Left lung (tissue), 10 donors: ENCODE data around the gene HYI. TPM values are rescaled to one million over a fixed set of nuclear protein-coding genes. Genes with fewer than 3 reads are reported as not detected.

Experiments
- ATAC-seq: fragments of 200-7000 bp; cut with Tn5 transposase; one replicate; pipeline ENCODE4 v1.9.1; 2020; ENCODE audit warnings: moderate library complexity
- DNase-seq, 4 donors: peaks; one replicate each; pipeline ENCODE4 v3.0.0-alpha.2; 2013 to 2020
- H3K27ac ChIP-seq, 2 donors: fragments of 200-600 bp; sonication (generic) in 1 of 2; one replicate each; pipeline versions ENCODE4 v1.5.0 to v1.8.0; 2020 to 2021
- H3K27me3 ChIP-seq, 2 donors: fragments of 200-600 bp; sonication (generic) in 1 of 2; one replicate each; pipeline versions ENCODE4 v1.5.0 to v1.8.0; 2020 to 2021
- H3K36me3 ChIP-seq, 2 donors: fragments of 200-600 bp; sonication (generic) in 1 of 2; one replicate each; pipeline versions ENCODE4 v1.5.0 to v1.8.0; 2020 to 2021
- H3K4me1 ChIP-seq, 2 donors: fragments of 200-600 bp; one replicate each; pipeline ENCODE4 v1.8.0; 2021
- H3K4me3 ChIP-seq, 2 donors: fragments of 200-600 bp; sonication (generic) in 1 of 2; one replicate each; pipeline versions ENCODE4 v1.5.0 to v1.8.0; 2020 to 2021; ENCODE audit warnings: mild to moderate bottlenecking in 1 of 2
- H3K9me3 ChIP-seq, 2 donors: fragments of 200-600 bp; sonication (generic) in 1 of 2; one replicate each; pipeline versions ENCODE4 v1.5.0 to v1.8.0; 2020 to 2021
- intact Hi-C, 2 donors: fragments of 100-400 bp; cut with DNase I; formaldehyde crosslinking; loops; one replicate each; pipeline versions ENCODE4 v1.11.2 to v1.14.2; 2022
- polyA plus RNA-seq, 6 donors: library from polyadenylated mRNA; unstranded; fragments of 120-200 nt; gene quantifications; one replicate each; pipeline ENCODE4 v1.2.1, GENCODE V29; 2013; ENCODE audit not compliant: insufficient read length in 6 of 6
- total RNA-seq, 2 donors: library from RNA; stranded (reverse); fragmentation: NEBNext Ultra II Directional; extraction: Animal tissue kit (Norgen Biotek cat#: 25700); gene quantifications; one replicate each; pipeline ENCODE4 v1.2.1, GENCODE V29; 2021
- TF ChIP-seq, protein P1 (sequence below), 2 donors: fragments of 200-600 bp; sonication (generic) in 1 of 2; IDR thresholded peaks; one replicate each; pipeline versions ENCODE4 v1.5.0 to v1.8.0; 2021; ENCODE audit warnings: antibody characterized with exemption in 2 of 2
- donor health status: DM: no; HTN: yes; CAD: no.
- donor health status: DM: no; HTN: no; CAD: no.

Gene HYI
- total and polyA plus RNA-seq, 8 donors: 42.5 to 60.2 (median 48.9) TPM

DNA sequence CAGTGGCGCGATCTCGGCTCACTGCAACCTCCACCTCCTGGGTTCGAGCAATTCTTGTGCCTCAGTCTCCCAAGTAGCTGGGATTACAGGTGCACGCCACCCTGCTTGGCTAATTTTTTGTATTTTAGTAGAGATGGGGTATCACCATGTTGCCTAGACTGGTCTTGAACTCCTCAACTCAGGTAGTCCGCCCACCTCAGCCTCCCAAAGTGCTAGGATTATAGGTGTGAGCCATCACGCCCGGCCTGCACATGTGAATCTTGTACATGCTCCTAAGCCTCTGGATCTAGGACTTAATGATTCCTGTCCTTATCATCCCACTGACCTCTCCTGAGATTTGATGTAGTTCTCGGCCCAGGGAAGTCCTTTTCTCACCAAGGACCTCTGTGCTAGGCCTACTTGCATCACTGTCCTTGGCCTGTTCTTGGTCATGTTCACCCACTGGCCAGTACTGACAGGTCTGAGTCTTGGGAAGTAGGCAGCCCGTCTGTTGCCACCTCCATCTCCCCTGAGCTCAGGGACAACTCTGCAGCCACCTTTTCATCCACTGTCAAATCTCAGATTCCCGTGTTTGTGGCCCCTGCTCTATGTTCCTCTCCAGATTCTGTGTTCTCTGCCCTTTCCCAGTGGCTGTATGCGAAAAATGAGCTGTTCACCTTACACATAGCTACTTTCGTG, 9.4 kb downstream of the HYI start:
- intact Hi-C loops: no loop called here
- H3K27ac ChIP-seq: no peak overlapping the region
- H3K4me3 ChIP-seq: no peak overlapping the region
- H3K9me3 ChIP-seq: no peaks in the 10 kb centered on the region
- no peaks in the 10 kb centered on the region for H3K27me3 ChIP-seq
- no peaks in the 10 kb centered on the region for H3K4me1 ChIP-seq
- peak in 1 of 4 donors; percentile 20 for DNase-seq
- peaks cover 5 to 100% of the 10 kb centered on the region in 2 donors for H3K36me3 ChIP-seq
- TF ChIP-seq, protein P1, sequence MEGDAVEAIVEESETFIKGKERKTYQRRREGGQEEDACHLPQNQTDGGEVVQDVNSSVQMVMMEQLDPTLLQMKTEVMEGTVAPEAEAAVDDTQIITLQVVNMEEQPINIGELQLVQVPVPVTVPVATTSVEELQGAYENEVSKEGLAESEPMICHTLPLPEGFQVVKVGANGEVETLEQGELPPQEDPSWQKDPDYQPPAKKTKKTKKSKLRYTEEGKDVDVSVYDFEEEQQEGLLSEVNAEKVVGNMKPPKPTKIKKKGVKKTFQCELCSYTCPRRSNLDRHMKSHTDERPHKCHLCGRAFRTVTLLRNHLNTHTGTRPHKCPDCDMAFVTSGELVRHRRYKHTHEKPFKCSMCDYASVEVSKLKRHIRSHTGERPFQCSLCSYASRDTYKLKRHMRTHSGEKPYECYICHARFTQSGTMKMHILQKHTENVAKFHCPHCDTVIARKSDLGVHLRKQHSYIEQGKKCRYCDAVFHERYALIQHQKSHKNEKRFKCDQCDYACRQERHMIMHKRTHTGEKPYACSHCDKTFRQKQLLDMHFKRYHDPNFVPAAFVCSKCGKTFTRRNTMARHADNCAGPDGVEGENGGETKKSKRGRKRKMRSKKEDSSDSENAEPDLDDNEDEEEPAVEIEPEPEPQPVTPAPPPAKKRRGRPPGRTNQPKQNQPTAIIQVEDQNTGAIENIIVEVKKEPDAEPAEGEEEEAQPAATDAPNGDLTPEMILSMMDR (IDR thresholded peaks at IDR 0.05): no peak
- ATAC-seq: no peak

DNA sequence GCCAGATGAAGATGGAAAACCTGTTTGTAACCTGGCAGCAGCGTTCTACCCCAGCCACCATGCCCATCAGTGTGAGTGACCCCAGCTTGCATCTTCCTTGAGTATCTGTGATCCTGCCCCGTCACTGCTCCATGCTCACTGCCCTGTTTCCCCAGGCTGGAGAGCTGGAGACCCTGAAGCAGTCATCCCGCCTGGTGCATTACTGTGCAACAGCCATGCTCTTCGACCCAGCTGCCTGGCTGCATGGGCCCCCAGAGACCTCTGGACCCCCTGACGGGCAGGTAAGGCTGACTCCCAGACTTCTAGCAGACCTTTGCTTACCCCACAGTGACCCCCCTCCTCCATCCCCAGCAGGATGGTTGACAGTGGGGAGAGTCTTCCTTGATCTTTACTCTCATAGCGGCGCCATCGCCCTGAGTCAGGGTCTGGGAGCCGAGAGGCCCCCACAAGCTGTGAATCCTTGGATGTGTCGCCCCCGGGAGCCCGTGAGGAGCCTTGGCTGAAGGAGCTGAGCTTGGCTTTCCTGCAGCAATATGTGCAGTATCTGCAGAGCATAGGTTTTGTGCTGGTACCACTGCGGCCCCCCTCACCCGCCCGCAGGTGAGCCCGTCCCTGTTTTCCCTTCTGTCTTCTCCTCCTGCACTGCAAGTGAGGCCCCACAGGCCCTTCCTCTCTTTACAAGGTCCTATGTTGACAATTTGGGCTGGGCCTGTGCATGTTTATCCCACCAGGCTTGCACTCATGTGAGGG, 10.4 kb downstream of the HYI start:
- Histone ChIP-seq H3K9me3 (no peaks in the 10 kb centered on the region), H3K36me3 (peaks cover 5 to 100% of the 10 kb centered on the region in 2 donors), H3K27ac (no peak overlapping the region), H3K27me3 (no peaks in the 10 kb centered on the region), H3K4me3 (no peak overlapping the region), H3K4me1 (no peaks in the 10 kb centered on the region)
- intact Hi-C loops: no loop called here
- TF ChIP-seq, protein P1 (IDR thresholded peaks at IDR 0.05): no peak
- DNase-seq (peak in 1 of 4 donors; percentile 15), ATAC-seq (no peak)

GRCh38 chr1:43442756-43443155, 11.0 kb downstream of the HYI start:
- TF ChIP-seq, protein P1 (IDR thresholded peaks at IDR 0.05): no peak
- no peak for ATAC-seq
- Histone ChIP-seq H3K4me3 (no peak overlapping the region), H3K4me1 (no peaks in the 10 kb centered on the region), H3K9me3 (no peaks in the 10 kb centered on the region), H3K27me3 (no peaks in the 10 kb centered on the region), H3K27ac (no peak overlapping the region), H3K36me3 (peaks cover 0 to 98% of the 10 kb centered on the region in 2 donors)
- DNase-seq: no peak
- intact Hi-C loops: no loop called here

GRCh38 chr1:43441894-43442637, 11.7 kb downstream of the HYI start:
- Histone ChIP-seq H3K9me3 (no peaks in the 10 kb centered on the region), H3K4me3 (no peak overlapping the region), H3K27ac (no peak overlapping the region), H3K4me1 (no peaks in the 10 kb centered on the region), H3K36me3 (peaks cover 0 to 98% of the 10 kb centered on the region in 2 donors), H3K27me3 (no peaks in the 10 kb centered on the region)
- TF ChIP-seq, protein P1 (IDR thresholded peaks at IDR 0.05): no peak
- intact Hi-C loops: no loop called here
- no peak for DNase-seq
- ATAC-seq: no peak
